Keratinocyte (primary cell): ENCODE data around the gene FBXO44. TPM values are rescaled to one million over a fixed set of nuclear protein-coding genes. Genes with fewer than 3 reads are reported as not detected.

Experiments
- DNase-seq: peaks from one replicate; pipeline ENCODE4 v3.0.0-alpha.2; 2011; ENCODE audit warnings: low read depth, missing footprints, low spot score
- FAIRE-seq: peaks from 2 replicates; lab custom pipeline; 2011; peaks lifted over from hg19 to GRCh38; lab: Jason Lieb, UNC
- H2AFZ ChIP-seq: 2 replicates; pipeline ENCODE4 v1.6.0; 2012; ENCODE audit warnings: low read length, control low read depth, inconsistent platforms; ENCODE audit not compliant: control insufficient read depth
- H3K27ac ChIP-seq: 2 replicates; pipeline ENCODE4 v1.5.1; 2011; ENCODE audit warnings: low read length; ENCODE audit not compliant: control insufficient read depth, insufficient read depth
- H3K27me3 ChIP-seq: 3 replicates; pipeline ENCODE4 v1.6.0; 2011; ENCODE audit warnings: low read length; ENCODE audit not compliant: control insufficient read depth, insufficient read depth; ENCODE audit errors: extremely low read depth
- H3K36me3 ChIP-seq, 2 experiments: 2 replicates in 1 of 2; 3 replicates in 1 of 2; pipeline ENCODE4 v1.5.1; 2011; ENCODE audit warnings: low read length in 2 of 2, mild to moderate bottlenecking in 1 of 2; ENCODE audit not compliant: control insufficient read depth in 2 of 2, insufficient read depth in 2 of 2; ENCODE audit errors: extremely low read depth in 1 of 2
- H3K4me1 ChIP-seq: 3 replicates; pipeline ENCODE4 v1.5.1; 2011; ENCODE audit warnings: low read length; ENCODE audit not compliant: control insufficient read depth, insufficient read depth; ENCODE audit errors: extremely low read depth
- H3K4me2 ChIP-seq: 3 replicates; pipeline ENCODE4 v1.6.0; 2011; ENCODE audit warnings: low read depth, low read length; ENCODE audit not compliant: control insufficient read depth, insufficient read depth; ENCODE audit errors: extremely low read depth
- H3K4me3 ChIP-seq, 3 experiments: fragments of 200-600 bp in 1 of 3; sonication (generic) in 1 of 3; 2 replicates in 2 of 3; 3 replicates in 1 of 3; pipeline ENCODE4 v1.5.1; 2011 to 2016; ENCODE audit warnings: low read length in 3 of 3, mild to moderate bottlenecking in 3 of 3, control low read depth in 2 of 3, inconsistent platforms in 1 of 3, low read depth in 1 of 3, mixed read lengths in 1 of 3, mixed run types in 1 of 3, moderate library complexity in 1 of 3; ENCODE audit not compliant: control insufficient read depth in 2 of 3, insufficient read depth in 2 of 3; ENCODE audit errors: extremely low read depth in 1 of 3
- H3K79me2 ChIP-seq: 2 replicates; pipeline ENCODE4 v1.6.0; 2012; ENCODE audit warnings: low read length; ENCODE audit not compliant: control insufficient read depth, insufficient read depth
- H3K9ac ChIP-seq: 3 replicates; pipeline ENCODE4 v1.6.0; 2011; ENCODE audit warnings: low read length; ENCODE audit not compliant: control insufficient read depth, insufficient read depth; ENCODE audit errors: extremely low read depth
- H3K9me1 ChIP-seq: 3 replicates; pipeline ENCODE4 v1.6.0; 2011; ENCODE audit warnings: low read length; ENCODE audit not compliant: control insufficient read depth, insufficient read depth; ENCODE audit errors: extremely low read depth
- H3K9me3 ChIP-seq: 2 replicates; pipeline ENCODE4 v1.5.1; 2012; ENCODE audit warnings: low read depth, low read length; ENCODE audit not compliant: control insufficient read depth
- H4K20me1 ChIP-seq: 3 replicates; pipeline ENCODE4 v1.6.0; 2011; ENCODE audit warnings: low read length; ENCODE audit not compliant: control insufficient read depth, insufficient read depth; ENCODE audit errors: extremely low read depth
- CTCF ChIP-seq, 3 experiments: IDR thresholded peaks in 1 of 3; conservative IDR thresholded peaks in 1 of 3; optimal IDR thresholded peaks in 1 of 3; 2 replicates in 2 of 3; 3 replicates in 1 of 3; pipeline versions ENCODE3 to v1.5.1; 2011; ENCODE audit warnings: low read length in 3 of 3, mild to moderate bottlenecking in 3 of 3, moderate library complexity in 2 of 3, control low read depth in 1 of 3, inconsistent platforms in 1 of 3; ENCODE audit not compliant: insufficient read depth in 2 of 3; ENCODE audit errors: extremely low read depth in 1 of 3
- EZH2 ChIP-seq: IDR thresholded peaks from one replicate; pipeline ENCODE4 v1.6.1; 2012; ENCODE audit warnings: inconsistent platforms, mild to moderate bottlenecking, low read length, moderate library complexity
- dilution Hi-C: fragments of 300-500 bp; cut with MboI; formaldehyde crosslinking; loops from one replicate; pipeline ENCODE4 v1.7.0; 2020; ENCODE audit warnings: low sequenced_read_pairs; ENCODE audit not compliant: extremely low pct_ligation_motif_present
- polyA plus RNA-seq, 5 experiments: library from polyadenylated mRNA; depleted of rRNA in 3 of 5; stranded (reverse) in 3 of 5; stranded (forward) in 1 of 5; unstranded in 1 of 5; fragments of >200 nt; gene quantifications; 1 replicate in 1 of 5; 2 replicates in 3 of 5; 3 replicates in 1 of 5; pipeline versions ENCODE4 v1.2.1 to v1.2.3, GENCODE V29; 2011 to 2012; ENCODE audit warnings: missing spikeins in 2 of 5, low read depth in 1 of 5, low replicate concordance in 1 of 5

Gene FBXO44
- polyA plus RNA-seq, 1 donor (not counting 4 experiments of a cell fraction or from before 2014, with no cell fraction given): 23.1 TPM

DNA sequence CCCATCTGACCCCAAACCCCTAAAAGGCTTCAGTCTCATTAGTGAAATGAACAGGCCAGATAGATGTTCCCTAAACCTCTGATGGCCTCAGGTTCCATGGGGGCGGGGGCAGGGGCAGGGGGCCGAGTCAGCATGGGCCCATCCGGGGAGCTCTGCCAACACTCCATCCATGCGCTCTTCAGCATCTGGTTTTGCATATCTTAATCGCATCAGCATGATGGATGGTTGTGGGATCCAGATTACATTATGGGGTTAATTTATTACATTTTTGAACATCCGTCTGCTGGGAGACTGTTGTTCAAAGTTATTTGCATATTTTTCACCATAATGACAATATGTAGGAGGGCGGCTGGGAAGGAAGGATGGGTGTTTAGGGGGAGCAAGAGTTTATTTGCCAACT lies 29.4 kb downstream of the FBXO44 start:
- Histone ChIP-seq H3K4me2 (no peak overlapping the region), H3K9me3 (no peaks in the 10 kb centered on the region), H2AFZ (no peak overlapping the region), H3K9me1 (no peaks in the 10 kb centered on the region), H3K4me3 (no peak overlapping the region), H3K27me3 (peaks cover 25% of the 10 kb centered on the region), H4K20me1 (no peaks in the 10 kb centered on the region), H3K36me3 (no peaks in the 10 kb centered on the region), H3K4me1 (no peaks in the 10 kb centered on the region), H3K27ac (no peak overlapping the region), H3K79me2 (no peaks in the 10 kb centered on the region), H3K9ac (no peak overlapping the region)
- DNase-seq (no peak), FAIRE-seq (no peak)
- dilution Hi-C loops: no loop called here
- TF ChIP-seq EZH2: no peak
- TF ChIP-seq CTCF (optimal IDR thresholded peaks at IDR 0.05 in 1 of 3, IDR thresholded peaks at IDR 0.05 in 1 of 3, conservative IDR thresholded peaks at IDR 0.05 in 1 of 3; ENCODE audit: extremely low read depth in 1 of 3, insufficient read depth in 2 of 3, low read length in 3 of 3): no peak

- no peak overlapping the region for H3K9ac ChIP-seq
- no peak overlapping the region for H2AFZ ChIP-seq
- H3K9me3 ChIP-seq: no peaks in the 10 kb centered on the region
- H3K27me3 ChIP-seq: peaks cover 36% of the 10 kb centered on the region
- no peaks in the 10 kb centered on the region for H4K20me1 ChIP-seq
- no peaks in the 10 kb centered on the region for H3K79me2 ChIP-seq
- H3K9me1 ChIP-seq: no peaks in the 10 kb centered on the region
- dilution Hi-C loops: no loop called here
- TF ChIP-seq EZH2 (no peak), CTCF (optimal IDR thresholded peaks at IDR 0.05 in 1 of 3, IDR thresholded peaks at IDR 0.05 in 1 of 3, conservative IDR thresholded peaks at IDR 0.05 in 1 of 3; ENCODE audit: extremely low read depth in 1 of 3, insufficient read depth in 2 of 3, low read length in 3 of 3) (no peak)
- H3K4me1 ChIP-seq: no peaks in the 10 kb centered on the region
- H3K4me2 ChIP-seq: no peak overlapping the region
- DNase-seq (no peak), FAIRE-seq (no peak)
- H3K36me3 ChIP-seq: no peaks in the 10 kb centered on the region
- H3K4me3 ChIP-seq: no peak overlapping the region
- H3K27ac ChIP-seq: no peak overlapping the region
Observed at GRCh38 chr1:11685210-11685752, 30.6 kb downstream of the FBXO44 start.
